ENCODE measurements around the gene HIP1R. TPM values are rescaled to one million over a fixed set of nuclear protein-coding genes. Genes with fewer than 3 reads are reported as not detected.

The HIP1R gene
- total and polyA plus RNA-seq, 2 of the 13 experiments (the other 11 are each of a cell fraction or from before 2014, with no cell fraction given), result 18.4 to 25.5 TPM

- TF ChIP-seq MTERF4 (CRISPR knock-in tag; IDR thresholded peaks at IDR 0.05) (no peak), TARDBP (CRISPR knock-in tag; IDR thresholded peaks at IDR 0.05) (0 out of 2 replicates have a peak, but pooled peaks have one; percentile 30), NR1H2 (CRISPR knock-in tag; IDR thresholded peaks at IDR 0.05; ENCODE audit: borderline replicate concordance, low read depth) (no peak), SOX5 (CRISPR knock-in tag; IDR thresholded peaks at IDR 0.05; ENCODE audit: borderline replicate concordance) (no peak), ZBTB26 (CRISPR knock-in tag; IDR thresholded peaks at IDR 0.05; ENCODE audit: borderline replicate concordance) (no peak), JDP2 (CRISPR knock-in tag; IDR thresholded peaks at IDR 0.05; ENCODE audit: borderline replicate concordance) (no peak), TAF1 (CRISPR knock-in tag; IDR thresholded peaks at IDR 0.05) (no peak), RARG (CRISPR knock-in tag; IDR thresholded peaks at IDR 0.05; ENCODE audit: low read depth) (no peak), JUND (CRISPR knock-in tag; IDR thresholded peaks at IDR 0.05) (no peak), CBX1 (IDR thresholded peaks at IDR 0.05; ENCODE audit: low read depth) (no peak), SMYD3 (CRISPR knock-in tag; IDR thresholded peaks at IDR 0.05) (no peak), ZNF615 (CRISPR knock-in tag; IDR thresholded peaks at IDR 0.05; ENCODE audit: borderline replicate concordance) (no peak), TCF7 (IDR thresholded peaks at IDR 0.05; ENCODE audit: low read depth) (no peak), RXRB (CRISPR knock-in tag; IDR thresholded peaks at IDR 0.05; ENCODE audit: borderline replicate concordance) (no peak), ZNF280B (CRISPR knock-in tag; IDR thresholded peaks at IDR 0.05; ENCODE audit: borderline replicate concordance) (no peak), HMGA1 (CRISPR knock-in tag; conservative IDR thresholded peaks at IDR 0.05) (no peak), ZNF101 (CRISPR knock-in tag; IDR thresholded peaks at IDR 0.05; ENCODE audit: borderline replicate concordance, low read depth) (no peak), NBN (conservative IDR thresholded peaks at IDR 0.05) (no peak), ZMYM4 (CRISPR knock-in tag; IDR thresholded peaks at IDR 0.05) (no peak), NCOA2 (CRISPR knock-in tag; IDR thresholded peaks at IDR 0.05) (no peak), NR2F6 (IDR thresholded peaks at IDR 0.05) (no peak), NR2F6 (CRISPR knock-in tag; IDR thresholded peaks at IDR 0.05) (no peak; the same call in 1 of the 2 replicates), RAD51 (IDR thresholded peaks at IDR 0.05; ENCODE audit: borderline replicate concordance) (no peak), E2F1 (CRISPR knock-in tag; IDR thresholded peaks at IDR 0.05) (no peak), ESRRA (CRISPR knock-in tag; IDR thresholded peaks at IDR 0.05; ENCODE audit: low read depth) (no peak), PLSCR1 (CRISPR knock-in tag; IDR thresholded peaks at IDR 0.05; ENCODE audit: borderline replicate concordance) (no peak), ZNF564 (CRISPR knock-in tag; IDR thresholded peaks at IDR 0.05) (no peak)
Observed at GRCh38 chr12:122862872-122863701, 27.8 kb downstream of the HIP1R start (continued).

All from HepG2 (cell line).